AG04450 (cell line): ENCODE results near the gene CAB39. TPM values are rescaled to one million over a fixed set of nuclear protein-coding genes. Genes with fewer than 3 reads are reported as not detected.

Source experiments
- CTCF ChIA-PET: fragments of 300-600, 350-600 bp; formaldehyde crosslinking; extraction: SDS; loops from one replicate; lab custom pipeline; 2022; ENCODE audit warnings: antibody characterized with exemption, inconsistent platforms; lab: Charles Lee
- POLR2A ChIA-PET: fragments of 350-600 bp; formaldehyde crosslinking; extraction: SDS; loops from one replicate; lab custom pipeline; 2021; ENCODE audit warnings: antibody characterized with exemption, inconsistent platforms; lab: Yijun Ruan, JAX
- DNase-seq: peaks from one replicate; pipeline ENCODE4 v3.0.0-alpha.2; 2011; ENCODE audit warnings: low read depth, low spot score
- H3K27ac ChIP-seq: one replicate; pipeline ENCODE4 v1.5.1; 2012; ENCODE audit warnings: low read depth, low read length, control low read depth
- H3K27me3 ChIP-seq: one replicate; pipeline ENCODE4 v1.6.0; 2012; ENCODE audit warnings: low read length; ENCODE audit not compliant: control insufficient read depth, insufficient read depth
- H3K4me3 ChIP-seq: 2 replicates; pipeline ENCODE4 v1.5.1; 2011; ENCODE audit warnings: mild to moderate bottlenecking, low read depth, low read length, control low read depth
- H3K9me3 ChIP-seq: 2 replicates; pipeline ENCODE4 v1.5.1; 2012; ENCODE audit warnings: low read length; ENCODE audit not compliant: control insufficient read depth, insufficient read depth
- polyA plus RNA-seq: library from polyadenylated mRNA; depleted of rRNA; stranded (reverse); fragments of >200 nt; gene quantifications from 2 replicates; pipeline ENCODE4 v1.2.3, GENCODE V29; 2011
- TF ChIP-seq, protein P1 (sequence below): IDR thresholded peaks from 2 replicates; pipeline ENCODE4 v1.5.1; 2011; ENCODE audit warnings: low read depth, low read length, control low read depth, inconsistent platforms

The CAB39 gene
- polyA plus RNA-seq, 1 experiment, result 72.7 TPM

DNA sequence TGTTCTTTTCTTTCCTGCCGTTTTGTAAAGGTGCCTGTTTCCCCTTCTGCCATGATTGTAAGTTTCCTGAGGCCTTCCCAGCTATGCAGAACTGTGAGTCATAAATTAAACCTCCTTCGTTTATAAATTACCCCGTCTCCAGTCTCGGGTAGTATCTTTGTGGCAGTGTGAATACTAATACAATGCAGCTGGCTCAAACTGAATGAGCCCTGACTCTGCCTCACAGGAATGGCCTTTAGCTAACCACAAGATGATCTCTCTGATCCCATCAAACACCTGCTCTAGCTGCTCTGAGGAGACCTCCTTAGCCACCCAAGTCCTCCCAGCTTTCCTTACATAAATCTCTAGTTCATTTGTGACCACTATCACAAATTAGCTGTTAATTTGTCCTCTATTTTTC, 41.5 kb upstream of the CAB39 start:
- peak overlapping the region; percentile 40 for H3K27ac ChIP-seq
- H3K4me3 ChIP-seq, result no peak overlapping the region
- peaks cover 3% of the 10 kb centered on the region; the same call in 1 of the 2 replicates for H3K9me3 ChIP-seq
- ChIA-PET POLR2A (interaction anchor here (0.6 to 1.6 kb wide), 7 partner anchors 9 to 126 kb away, joined by 3 to 6 read pairs (median 4); partner anchors contain the start of gene CAB39), CTCF (interaction anchor here (0.9 to 1.9 kb wide), 4 partner anchors 43 to 153 kb away, joined by 3 to 7 read pairs (median 4); no protein-coding TSS in a partner anchor)
- peaks cover 4% of the 10 kb centered on the region for H3K27me3 ChIP-seq
- TF ChIP-seq, protein P1, sequence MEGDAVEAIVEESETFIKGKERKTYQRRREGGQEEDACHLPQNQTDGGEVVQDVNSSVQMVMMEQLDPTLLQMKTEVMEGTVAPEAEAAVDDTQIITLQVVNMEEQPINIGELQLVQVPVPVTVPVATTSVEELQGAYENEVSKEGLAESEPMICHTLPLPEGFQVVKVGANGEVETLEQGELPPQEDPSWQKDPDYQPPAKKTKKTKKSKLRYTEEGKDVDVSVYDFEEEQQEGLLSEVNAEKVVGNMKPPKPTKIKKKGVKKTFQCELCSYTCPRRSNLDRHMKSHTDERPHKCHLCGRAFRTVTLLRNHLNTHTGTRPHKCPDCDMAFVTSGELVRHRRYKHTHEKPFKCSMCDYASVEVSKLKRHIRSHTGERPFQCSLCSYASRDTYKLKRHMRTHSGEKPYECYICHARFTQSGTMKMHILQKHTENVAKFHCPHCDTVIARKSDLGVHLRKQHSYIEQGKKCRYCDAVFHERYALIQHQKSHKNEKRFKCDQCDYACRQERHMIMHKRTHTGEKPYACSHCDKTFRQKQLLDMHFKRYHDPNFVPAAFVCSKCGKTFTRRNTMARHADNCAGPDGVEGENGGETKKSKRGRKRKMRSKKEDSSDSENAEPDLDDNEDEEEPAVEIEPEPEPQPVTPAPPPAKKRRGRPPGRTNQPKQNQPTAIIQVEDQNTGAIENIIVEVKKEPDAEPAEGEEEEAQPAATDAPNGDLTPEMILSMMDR, result no peak
- DNase-seq, result peak; percentile 81

DNA sequence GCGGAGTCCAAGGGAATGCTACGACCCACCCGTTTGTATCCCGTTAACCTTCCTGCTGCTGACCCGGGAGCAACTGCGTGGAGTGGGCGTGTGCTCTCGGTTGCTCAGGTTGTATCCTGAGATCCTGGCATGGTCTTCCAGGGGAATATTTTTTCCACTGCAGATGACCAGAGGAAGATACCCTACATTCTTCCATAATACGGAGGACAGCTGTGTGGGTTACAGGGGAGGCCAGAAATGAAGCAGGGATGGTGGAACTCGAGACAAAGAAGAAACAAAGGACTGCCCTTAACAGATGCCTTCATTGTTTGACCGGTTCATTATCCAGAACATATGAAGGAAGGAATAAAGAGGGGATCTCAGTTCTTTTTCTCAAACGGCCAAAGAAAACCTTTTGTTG, 39.8 kb upstream of the CAB39 start:
- POLR2A ChIA-PET, result no interaction called here

DNA sequence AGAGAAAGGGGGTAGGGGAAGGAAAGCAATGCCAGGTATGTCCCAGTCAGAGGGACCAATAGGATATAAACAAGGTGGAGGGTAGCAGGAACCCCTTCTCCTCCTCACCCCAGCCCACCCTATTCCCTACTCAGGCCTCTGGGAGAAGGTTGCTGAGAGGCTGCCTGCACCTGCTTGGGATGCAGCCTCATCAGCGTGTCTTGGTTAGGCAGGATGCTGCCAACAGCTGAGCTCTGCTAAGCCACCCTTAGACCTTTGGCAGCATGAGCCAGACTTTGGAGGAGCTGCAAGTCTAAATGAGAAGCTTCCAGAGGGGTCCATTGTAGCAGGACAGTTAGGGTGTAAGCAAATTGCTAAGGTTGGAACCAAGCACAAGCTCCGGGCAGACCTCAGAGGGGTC, 38.2 kb upstream of the CAB39 start:
- POLR2A ChIA-PET, result no interaction called here
- TF ChIP-seq, protein P1, result no peak

More for the DNA sequence above, 39.8 kb upstream of the CAB39 start:
- TF ChIP-seq, protein P1, result no peak
- CTCF ChIA-PET, result no interaction called here
- no peak for DNase-seq
- no peak overlapping the region for H3K27ac ChIP-seq
- peaks cover 5% of the 10 kb centered on the region for H3K9me3 ChIP-seq
- H3K27me3 ChIP-seq, result peaks cover 4% of the 10 kb centered on the region
- H3K4me3 ChIP-seq, result no peak overlapping the region

DNA sequence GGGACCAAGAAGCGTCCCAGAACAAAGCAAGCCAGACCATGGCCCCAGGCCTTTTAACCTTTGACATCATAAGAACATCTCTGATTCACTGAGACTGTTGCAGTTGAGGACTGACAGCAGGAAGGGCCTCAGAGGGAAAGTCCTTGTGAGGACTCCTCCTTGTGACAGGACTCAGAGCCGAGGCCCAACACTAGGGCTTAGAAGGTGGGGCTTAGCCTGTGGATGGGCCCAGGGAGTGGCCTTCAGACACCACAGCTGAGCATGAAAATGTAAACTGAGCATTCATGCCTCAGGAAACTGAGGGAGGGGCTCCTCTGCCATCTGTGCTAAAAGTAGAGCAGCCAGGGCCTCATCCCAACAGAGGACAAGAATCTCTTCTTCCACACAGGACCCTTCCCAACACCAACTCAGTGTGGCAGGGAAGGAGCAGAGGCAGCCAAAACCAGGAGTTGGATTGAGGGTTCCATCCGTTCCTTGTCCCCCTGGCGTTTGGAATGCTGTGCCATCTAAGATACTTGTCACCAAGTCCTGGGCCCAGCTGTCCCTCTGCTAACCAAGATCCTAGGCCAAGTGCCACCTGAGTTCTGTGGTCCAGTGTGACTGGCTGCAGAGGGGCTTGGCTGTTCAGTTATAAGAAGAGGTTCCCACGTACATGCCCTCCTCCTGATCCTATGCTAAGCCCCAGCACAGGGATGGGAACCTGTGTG, 37.5 kb upstream of the CAB39 start:
- Histone ChIP-seq H3K27me3 (peaks cover 4% of the 10 kb centered on the region), H3K9me3 (peaks cover 8% of the 10 kb centered on the region), H3K27ac (no peak overlapping the region), H3K4me3 (no peak overlapping the region)
- DNase-seq, result no peak
- CTCF ChIA-PET, result no interaction called here
- TF ChIP-seq, protein P1, result no peak
- POLR2A ChIA-PET, result no interaction called here

More for the DNA sequence above, 38.2 kb upstream of the CAB39 start:
- CTCF ChIA-PET, result no interaction called here
- Histone ChIP-seq H3K9me3 (peaks cover 9% of the 10 kb centered on the region), H3K4me3 (no peak overlapping the region), H3K27me3 (peaks cover 4% of the 10 kb centered on the region), H3K27ac (no peak overlapping the region)
- DNase-seq, result no peak

DNA sequence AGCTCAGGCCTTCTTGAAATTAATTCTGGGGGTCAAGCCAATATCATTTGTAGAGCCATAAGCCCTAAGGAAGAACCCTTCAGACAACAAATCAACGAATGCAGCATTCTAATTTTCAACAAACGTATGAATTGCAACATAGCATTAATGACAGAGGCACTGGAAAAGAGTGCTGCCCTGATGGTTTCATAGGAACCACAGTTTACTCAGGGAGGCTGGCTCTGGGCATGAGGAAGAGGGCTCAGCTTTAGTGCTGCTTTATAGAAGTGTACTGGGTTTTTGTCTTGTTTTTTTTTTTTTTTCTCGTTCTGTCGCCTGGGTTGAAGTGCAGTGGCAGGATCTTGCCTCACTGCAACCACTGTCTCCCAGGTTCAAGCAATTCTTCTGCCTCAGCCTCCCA, 36.1 kb upstream of the CAB39 start:
- no peak overlapping the region for H3K4me3 ChIP-seq
- CTCF ChIA-PET, result interaction anchor here (1.1 kb wide), 2 partner anchors 122 to 171 kb away, joined by 3 read pairs; no protein-coding TSS in a partner anchor
- POLR2A ChIA-PET, result interaction anchor here (1.3 kb wide), 1 partner anchor 37 kb away, joined by 4 read pairs; no protein-coding TSS in a partner anchor

More for the DNA sequence above, 36.1 kb upstream of the CAB39 start:
- Histone ChIP-seq H3K27ac (no peak overlapping the region), H3K27me3 (peaks cover 4% of the 10 kb centered on the region), H3K9me3 (peaks cover 6% of the 10 kb centered on the region)
- TF ChIP-seq, protein P1, result no peak
- DNase-seq, result no peak
